ENCODE results near the gene NADSYN1.
A peak's percentile ranks its signal among the peaks of the same experiment; 100 is the strongest.

Gene NADSYN1

DNA sequence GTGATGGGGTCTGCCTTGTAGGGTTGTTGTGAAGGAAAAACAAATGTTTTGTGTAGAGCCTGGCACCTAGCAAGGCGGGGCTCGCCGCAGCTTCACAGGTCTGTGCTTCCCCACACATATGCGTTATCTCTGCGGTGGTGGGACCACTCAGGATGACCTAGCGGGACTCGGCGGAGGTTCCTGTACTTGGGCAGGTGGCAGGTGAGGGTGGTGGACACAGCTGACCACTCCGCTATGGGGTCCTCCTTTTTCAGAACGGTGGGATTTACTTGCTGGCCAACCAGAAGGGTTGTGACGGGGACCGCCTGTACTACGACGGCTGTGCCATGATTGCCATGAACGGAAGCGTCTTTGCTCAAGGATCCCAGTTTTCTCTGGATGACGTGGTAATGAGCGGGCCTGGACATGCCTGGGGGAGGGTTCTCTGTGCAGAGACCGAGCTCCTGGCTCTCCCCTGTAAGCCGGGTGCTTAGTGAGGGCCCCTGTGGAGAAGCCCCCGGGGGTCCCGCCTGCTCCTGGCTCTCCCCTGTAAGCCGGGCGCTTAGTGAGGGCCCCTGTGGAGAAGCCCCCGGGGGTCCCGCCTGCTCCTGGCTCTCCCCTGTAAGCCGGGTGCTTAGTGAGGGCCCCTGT lies 21.3 kb downstream of the NADSYN1 start:
- DNase-seq (ENCODE audit: low spot score), result no peak

DNA sequence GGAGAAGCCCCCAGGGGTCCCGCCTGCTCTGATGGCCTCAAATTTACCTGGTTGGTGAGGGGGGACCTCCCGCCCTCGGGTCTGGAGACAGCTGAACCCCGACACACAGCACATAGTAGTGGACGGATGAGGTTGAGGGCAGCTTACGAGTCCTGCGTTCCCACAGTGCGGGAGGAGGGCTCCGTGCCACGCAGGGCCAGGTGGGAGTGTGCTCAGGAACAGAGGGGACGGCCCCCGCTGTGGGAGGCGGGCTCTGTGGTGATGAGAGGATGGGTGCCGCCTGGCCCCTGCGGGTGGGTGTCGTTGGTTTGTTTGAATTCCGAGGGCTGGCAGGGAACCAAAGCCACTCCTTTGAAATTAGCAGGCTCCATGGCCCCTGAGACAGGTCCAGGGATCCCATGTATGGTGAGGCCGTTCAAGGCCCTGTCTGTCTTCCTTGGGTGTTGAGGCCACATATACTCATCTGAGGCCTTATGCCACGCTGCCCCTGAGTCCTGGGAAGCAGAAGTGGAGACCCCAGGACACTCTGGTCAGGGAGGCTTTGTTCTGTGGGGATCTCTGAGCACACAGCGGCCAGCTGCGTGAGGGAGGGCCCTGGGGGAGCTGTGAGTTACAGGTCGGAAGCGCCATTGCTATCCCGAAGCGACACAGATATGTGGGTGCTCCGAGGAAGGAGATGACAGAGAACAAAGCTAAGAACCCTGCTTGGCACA lies 21.9 kb downstream of the NADSYN1 start:
- no peak for DNase-seq (ENCODE audit: low spot score)

- no peak for DNase-seq (ENCODE audit: low spot score)
Observed at GRCh38 chr11:71476031-71476430, 23.0 kb downstream of the NADSYN1 start.

GRCh38 chr11:71476926-71477640 lies 24.1 kb downstream of the NADSYN1 start:
- no peak for DNase-seq (ENCODE audit: low spot score)

DNA sequence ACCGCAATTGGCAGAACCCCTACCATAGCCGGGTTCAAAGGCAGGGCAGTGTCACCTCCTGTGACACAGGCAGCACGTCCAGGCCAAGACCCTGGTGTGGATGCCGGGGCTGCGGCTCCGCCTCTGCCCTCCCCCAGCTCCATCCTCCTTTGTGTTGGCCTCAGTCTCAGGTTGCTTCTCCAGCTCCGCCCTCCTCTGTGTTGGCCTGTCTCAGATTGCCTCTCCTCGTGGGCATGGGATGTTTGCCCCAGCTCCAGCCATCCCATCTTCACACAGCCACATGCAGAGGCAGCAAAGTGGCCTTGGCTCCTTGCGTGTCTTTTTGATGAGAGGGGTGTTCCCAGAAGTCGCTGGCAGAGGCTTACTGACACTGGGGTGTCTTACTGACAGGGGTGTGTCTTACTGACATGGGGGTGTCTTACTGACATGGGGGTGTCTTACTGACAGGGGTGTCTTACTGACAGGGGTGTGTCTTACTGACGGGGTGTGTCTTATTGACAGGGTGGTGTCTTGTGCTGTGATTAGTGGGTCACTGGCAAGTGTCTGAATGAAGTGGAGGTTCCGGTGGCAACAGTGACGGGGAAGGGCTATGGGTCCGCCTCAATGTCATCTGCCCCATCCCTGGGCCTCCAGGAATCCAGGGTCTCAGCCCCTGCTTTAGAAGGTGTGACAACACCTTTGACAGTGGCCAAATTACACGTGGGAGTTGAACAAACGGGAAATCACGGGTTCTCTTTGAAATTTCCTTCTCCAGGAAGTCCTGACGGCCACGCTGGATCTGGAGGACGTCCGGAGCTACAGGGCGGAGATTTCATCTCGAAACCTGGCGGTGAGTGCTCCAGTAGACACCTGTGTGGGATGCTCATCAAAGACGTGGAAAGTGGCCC lies 24.9 kb downstream of the NADSYN1 start:
- DNase-seq (ENCODE audit: low spot score), result no peak

DNA sequence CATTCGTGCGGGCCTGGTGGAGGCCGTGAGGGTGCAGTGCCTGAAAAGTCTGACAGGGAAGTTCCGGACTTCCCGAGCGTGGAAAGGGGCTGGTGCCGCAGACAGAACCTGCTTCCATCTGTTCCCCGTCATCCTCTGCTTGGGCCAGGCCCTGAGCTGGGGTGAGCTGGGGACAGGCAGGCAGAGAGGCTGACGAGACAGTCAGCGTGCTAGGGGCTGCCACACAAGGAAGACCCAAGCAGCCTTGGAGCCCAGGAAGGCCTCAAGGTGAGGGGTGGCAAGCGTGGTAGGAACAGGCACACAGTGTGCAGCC lies 25.5 kb downstream of the NADSYN1 start:
- DNase-seq (ENCODE audit: low spot score), result no peak

- no peak for DNase-seq (ENCODE audit: low spot score)
Observed at GRCh38 chr11:71481101-71481960, 28.3 kb downstream of the NADSYN1 start.

DNA sequence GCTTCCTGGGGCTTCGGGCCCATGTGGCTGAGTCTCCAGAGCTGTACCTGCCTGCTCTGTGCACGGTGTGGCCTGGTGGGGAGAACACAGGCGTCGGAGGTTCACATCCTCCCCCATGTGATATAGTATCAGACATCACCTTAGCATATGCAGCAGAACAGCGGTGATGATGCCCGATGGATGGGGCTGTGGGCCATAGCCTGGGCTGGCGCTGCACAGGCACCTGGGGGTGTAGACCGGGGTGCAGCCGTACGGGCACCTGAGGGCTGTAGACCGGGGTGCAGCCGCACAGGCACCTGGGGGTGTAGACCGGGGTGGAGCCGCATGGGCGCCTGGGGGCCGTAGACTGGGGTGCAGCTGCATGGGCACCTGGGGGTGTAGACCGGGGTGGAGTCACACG lies 29.2 kb downstream of the NADSYN1 start:
- DNase-seq (ENCODE audit: low spot score), result no peak

- no peak for DNase-seq (ENCODE audit: low spot score)
Observed at GRCh38 chr11:71482746-71483364, 29.9 kb downstream of the NADSYN1 start.

DNA sequence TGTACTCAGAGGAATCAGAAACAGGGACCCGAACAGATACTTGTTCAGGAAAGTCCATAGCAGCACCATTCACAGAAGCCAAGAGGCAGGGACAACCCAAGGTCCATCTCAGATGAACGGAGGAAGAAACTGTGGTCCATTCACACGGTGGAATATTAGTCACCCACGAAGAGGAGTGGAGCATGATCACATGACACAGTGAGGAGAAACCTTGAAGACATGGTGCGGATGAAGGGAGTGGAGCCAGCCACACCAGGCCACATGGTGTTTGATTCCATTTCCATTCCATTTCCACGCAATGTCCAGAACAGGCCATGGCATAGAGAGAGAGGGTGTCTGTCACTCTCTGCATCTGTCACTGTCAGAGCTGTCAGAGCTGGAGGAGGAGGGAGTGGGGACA lies 30.7 kb downstream of the NADSYN1 start:
- no peak for DNase-seq (ENCODE audit: low spot score)

DNA sequence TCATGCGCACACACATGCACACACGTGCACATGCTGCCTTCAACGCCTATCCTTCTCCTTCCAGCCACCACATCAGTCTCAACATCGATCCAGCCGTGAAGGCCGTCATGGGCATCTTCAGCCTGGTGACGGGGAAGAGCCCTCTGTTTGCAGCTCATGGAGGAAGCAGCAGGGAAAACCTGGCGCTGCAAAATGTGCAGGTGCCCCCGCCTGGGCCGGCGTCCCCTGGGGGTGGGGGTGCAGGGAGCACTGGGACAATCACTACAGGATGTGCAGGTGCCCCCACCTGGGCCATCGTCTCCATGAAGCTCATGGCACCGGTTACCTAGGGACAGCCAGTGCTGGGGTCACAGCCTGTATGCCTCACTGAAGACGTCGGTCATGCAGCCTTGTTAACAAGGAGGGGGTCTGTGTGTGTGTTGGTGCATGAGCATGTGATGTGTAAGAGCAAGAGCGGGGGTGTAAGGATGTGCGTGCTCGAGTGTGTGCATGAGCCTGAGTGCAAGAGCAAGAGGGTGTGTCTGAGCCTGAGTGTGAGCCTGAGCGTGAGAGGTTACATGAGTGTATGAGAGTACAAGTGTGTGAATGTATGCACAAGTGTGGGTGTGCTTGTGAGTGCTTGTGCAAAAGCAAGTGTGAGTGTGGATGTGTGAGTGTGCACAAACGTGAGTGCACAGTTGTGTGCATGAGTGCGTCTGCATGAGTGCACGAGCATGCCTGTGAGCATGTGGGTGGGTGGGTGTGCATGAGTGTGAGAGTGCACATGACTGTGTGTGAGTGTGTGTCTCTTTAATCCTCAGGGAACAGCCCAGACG lies 31.5 kb downstream of the NADSYN1 start:
- DNase-seq (ENCODE audit: low spot score), result no peak

DNA sequence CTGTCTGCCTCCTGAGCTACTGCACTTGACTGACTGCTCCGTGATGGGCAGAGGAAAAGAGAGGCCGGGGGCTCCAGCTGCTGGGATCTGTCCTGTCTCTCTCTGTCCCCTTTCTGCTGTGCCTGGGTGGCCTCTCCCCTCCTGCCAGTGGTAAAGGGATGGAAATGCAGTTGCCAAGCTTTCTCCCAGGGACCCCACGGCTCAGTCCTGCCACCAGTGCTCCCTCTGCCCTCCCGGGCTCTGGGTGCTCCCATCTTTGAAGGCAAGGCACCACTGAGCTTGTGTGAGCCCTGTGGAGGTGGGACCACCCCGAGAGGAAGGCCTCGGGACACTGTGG lies 32.0 kb downstream of the NADSYN1 start:
- DNase-seq (ENCODE audit: low spot score), result no peak

- DNase-seq (ENCODE audit: low spot score), result no peak
Observed at GRCh38 chr11:71485466-71485865, 32.5 kb downstream of the NADSYN1 start.

DNA sequence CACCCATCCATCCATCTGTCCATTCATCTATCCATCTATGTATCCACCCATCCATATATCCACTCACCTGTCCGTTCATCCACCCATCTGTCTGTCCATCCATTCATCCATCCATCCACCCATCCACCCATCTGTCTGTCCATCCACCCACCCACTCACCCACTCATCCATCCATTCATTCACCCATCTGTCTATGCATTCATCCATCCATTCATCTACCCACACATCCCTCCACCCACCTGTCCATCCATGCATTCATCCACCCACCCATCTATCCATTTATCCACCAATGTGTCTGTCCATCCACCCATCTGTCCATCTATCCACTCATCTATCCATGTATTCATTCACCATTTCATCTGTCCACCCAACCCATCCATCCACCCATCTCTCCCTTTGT lies 33.3 kb downstream of the NADSYN1 start:
- DNase-seq (ENCODE audit: low spot score), result no peak

GRCh38 chr11:71488681-71489270 lies 35.8 kb downstream of the NADSYN1 start:
- no peak for DNase-seq (ENCODE audit: low spot score)

- peak; percentile 69 for DNase-seq (ENCODE audit: low spot score)
Observed at GRCh38 chr11:71489311-71490043, 36.5 kb downstream of the NADSYN1 start.

GRCh38 chr11:71490044-71490730 lies 37.2 kb downstream of the NADSYN1 start:
- DNase-seq (ENCODE audit: low spot score), result no peak

- DNase-seq (ENCODE audit: low spot score), result no peak
Observed at GRCh38 chr11:71490731-71491390, 37.9 kb downstream of the NADSYN1 start.

All from activated CD4-positive, alpha-beta T cell treated with anti-CD3 and anti-CD28 coated beads, Interleukin-2, Interleukin-4, amounts not matched to agents 100 ng/mL and 50 ng/mL, durations not matched to agents 16 hours and 8 hours (primary cell).